GM23338 (cell line): ENCODE results near the gene LCE1E.

ENCODE experiments used
- CREB1 ChIP-seq: fragments of 250-450 bp; sonication (Bioruptor Pico); IDR thresholded peaks from 2 replicates; pipeline ENCODE4 v1.5.0; 2020; ENCODE audit warnings: low read depth, mild to moderate bottlenecking, moderate library complexity
- ETS1 ChIP-seq: IDR thresholded peaks from 2 replicates; pipeline ENCODE4 v1.6.1; 2016; ENCODE audit warnings: antibody characterized with exemption
- EZH2 ChIP-seq: fragments of 200-600 bp; sonication (generic); IDR thresholded peaks from one replicate; pipeline ENCODE4 v1.8.0; 2017; ENCODE audit warnings: antibody characterized with exemption, mild to moderate bottlenecking, low read depth; ENCODE audit not compliant: unreplicated experiment
- EZH2phosphoT487 ChIP-seq: fragments of 200-600 bp; sonication (generic); IDR thresholded peaks from one replicate; pipeline ENCODE4 v1.8.1; 2018; ENCODE audit warnings: antibody characterized with exemption; ENCODE audit not compliant: unreplicated experiment
- JUNB ChIP-seq: IDR thresholded peaks from one replicate; pipeline ENCODE4 v1.6.1; 2016; ENCODE audit warnings: antibody characterized with exemption; ENCODE audit not compliant: unreplicated experiment
- POLR2AphosphoS5 ChIP-seq: IDR thresholded peaks from 2 replicates; pipeline ENCODE4 v1.6.1; 2016; ENCODE audit warnings: antibody characterized with exemption, low read depth
- TF ChIP-seq, protein P1 (sequence below), 2 experiments: fragments of 200-600 bp in 1 of 2; sonication (generic) in 1 of 2; conservative IDR thresholded peaks; 2 replicates each; pipeline versions ENCODE4 v1.5.1 to v1.6.1; 2016 to 2017; ENCODE audit warnings: antibody characterized with exemption in 2 of 2, low read depth in 2 of 2, mild to moderate bottlenecking in 2 of 2, moderate library complexity in 1 of 2
- TF ChIP-seq, protein P2 (sequence below): IDR thresholded peaks from one replicate; pipeline ENCODE4 v1.6.1; 2018; ENCODE audit warnings: antibody characterized with exemption; ENCODE audit not compliant: unreplicated experiment

- no peak for TF ChIP-seq EZH2
- TF ChIP-seq, protein P1, sequence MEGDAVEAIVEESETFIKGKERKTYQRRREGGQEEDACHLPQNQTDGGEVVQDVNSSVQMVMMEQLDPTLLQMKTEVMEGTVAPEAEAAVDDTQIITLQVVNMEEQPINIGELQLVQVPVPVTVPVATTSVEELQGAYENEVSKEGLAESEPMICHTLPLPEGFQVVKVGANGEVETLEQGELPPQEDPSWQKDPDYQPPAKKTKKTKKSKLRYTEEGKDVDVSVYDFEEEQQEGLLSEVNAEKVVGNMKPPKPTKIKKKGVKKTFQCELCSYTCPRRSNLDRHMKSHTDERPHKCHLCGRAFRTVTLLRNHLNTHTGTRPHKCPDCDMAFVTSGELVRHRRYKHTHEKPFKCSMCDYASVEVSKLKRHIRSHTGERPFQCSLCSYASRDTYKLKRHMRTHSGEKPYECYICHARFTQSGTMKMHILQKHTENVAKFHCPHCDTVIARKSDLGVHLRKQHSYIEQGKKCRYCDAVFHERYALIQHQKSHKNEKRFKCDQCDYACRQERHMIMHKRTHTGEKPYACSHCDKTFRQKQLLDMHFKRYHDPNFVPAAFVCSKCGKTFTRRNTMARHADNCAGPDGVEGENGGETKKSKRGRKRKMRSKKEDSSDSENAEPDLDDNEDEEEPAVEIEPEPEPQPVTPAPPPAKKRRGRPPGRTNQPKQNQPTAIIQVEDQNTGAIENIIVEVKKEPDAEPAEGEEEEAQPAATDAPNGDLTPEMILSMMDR (conservative IDR thresholded peaks at IDR 0.05; ENCODE audit: low read depth in 2 of 2) = no peak
- TF ChIP-seq POLR2AphosphoS5 = no peak
- no peak for TF ChIP-seq CREB1 (CRISPR knock-in tag)
- TF ChIP-seq, protein P2, sequence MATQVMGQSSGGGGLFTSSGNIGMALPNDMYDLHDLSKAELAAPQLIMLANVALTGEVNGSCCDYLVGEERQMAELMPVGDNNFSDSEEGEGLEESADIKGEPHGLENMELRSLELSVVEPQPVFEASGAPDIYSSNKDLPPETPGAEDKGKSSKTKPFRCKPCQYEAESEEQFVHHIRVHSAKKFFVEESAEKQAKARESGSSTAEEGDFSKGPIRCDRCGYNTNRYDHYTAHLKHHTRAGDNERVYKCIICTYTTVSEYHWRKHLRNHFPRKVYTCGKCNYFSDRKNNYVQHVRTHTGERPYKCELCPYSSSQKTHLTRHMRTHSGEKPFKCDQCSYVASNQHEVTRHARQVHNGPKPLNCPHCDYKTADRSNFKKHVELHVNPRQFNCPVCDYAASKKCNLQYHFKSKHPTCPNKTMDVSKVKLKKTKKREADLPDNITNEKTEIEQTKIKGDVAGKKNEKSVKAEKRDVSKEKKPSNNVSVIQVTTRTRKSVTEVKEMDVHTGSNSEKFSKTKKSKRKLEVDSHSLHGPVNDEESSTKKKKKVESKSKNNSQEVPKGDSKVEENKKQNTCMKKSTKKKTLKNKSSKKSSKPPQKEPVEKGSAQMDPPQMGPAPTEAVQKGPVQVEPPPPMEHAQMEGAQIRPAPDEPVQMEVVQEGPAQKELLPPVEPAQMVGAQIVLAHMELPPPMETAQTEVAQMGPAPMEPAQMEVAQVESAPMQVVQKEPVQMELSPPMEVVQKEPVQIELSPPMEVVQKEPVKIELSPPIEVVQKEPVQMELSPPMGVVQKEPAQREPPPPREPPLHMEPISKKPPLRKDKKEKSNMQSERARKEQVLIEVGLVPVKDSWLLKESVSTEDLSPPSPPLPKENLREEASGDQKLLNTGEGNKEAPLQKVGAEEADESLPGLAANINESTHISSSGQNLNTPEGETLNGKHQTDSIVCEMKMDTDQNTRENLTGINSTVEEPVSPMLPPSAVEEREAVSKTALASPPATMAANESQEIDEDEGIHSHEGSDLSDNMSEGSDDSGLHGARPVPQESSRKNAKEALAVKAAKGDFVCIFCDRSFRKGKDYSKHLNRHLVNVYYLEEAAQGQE = no peak
- TF ChIP-seq ETS1 = no peak
- TF ChIP-seq EZH2phosphoT487 = no peak
- no peak for TF ChIP-seq JUNB
These were observed 44.4 kb upstream of the LCE1E start for GRCh38 chr1:152741656-152742055.
